ENCODE results near the gene CFAP74.
"Not testable (repeated sequence)": the region's sequence is repeated elsewhere in the genome, so short reads cannot be mapped to it uniquely, and the experiment has no call there.

Gene CFAP74

DNA sequence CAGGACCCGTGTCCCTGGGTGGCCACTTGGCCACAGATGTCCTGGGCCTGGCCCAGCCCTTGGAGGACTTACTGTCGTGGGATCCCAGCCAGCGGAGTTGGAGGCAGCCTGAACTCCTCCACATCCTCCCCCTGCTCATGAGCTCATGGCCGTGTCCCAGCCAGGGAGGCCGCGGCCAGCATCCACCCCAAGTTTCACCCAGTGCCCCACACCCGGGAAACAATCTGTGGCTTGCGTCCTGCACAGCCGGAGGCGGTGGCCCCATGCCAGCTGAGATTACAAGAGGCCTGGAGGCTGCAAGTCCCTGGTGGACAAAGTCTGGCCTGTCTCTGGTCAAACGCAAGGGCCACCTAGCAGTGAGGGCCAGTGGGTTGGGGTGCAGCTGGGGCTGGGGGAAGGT is 57.0 kb downstream of the CFAP74 start:
- DNase-seq, result no peak

DNA sequence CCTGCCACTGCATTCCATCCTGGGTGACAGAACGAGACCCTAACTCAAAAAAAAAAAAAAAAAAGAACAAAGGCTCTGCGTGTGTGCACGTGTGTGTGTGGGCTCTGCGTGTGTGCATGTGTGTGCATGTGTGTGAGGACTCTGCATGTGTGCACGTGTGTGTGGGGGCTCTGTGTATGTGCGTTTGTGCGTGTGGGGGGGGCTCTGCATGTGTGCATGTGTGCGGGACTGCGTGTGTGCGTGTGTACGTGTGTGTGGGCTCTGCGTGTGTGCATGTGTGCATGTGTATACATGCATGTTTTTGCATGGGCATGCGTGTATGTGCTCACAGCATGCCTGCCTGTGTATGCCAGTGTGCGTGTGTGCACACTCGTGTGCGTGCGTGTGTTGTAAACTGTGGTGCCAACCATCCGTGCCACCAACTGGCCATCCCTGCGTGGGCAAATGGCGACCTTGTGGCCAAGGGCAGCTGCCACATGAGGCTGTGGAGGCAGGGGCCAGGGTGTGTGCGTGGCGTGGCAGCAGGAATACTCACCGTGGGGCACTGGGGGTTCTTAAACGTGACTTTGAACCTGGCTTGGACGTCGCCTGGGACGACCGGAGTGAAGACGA is 57.7 kb downstream of the CFAP74 start:
- DNase-seq, result no peak

DNA sequence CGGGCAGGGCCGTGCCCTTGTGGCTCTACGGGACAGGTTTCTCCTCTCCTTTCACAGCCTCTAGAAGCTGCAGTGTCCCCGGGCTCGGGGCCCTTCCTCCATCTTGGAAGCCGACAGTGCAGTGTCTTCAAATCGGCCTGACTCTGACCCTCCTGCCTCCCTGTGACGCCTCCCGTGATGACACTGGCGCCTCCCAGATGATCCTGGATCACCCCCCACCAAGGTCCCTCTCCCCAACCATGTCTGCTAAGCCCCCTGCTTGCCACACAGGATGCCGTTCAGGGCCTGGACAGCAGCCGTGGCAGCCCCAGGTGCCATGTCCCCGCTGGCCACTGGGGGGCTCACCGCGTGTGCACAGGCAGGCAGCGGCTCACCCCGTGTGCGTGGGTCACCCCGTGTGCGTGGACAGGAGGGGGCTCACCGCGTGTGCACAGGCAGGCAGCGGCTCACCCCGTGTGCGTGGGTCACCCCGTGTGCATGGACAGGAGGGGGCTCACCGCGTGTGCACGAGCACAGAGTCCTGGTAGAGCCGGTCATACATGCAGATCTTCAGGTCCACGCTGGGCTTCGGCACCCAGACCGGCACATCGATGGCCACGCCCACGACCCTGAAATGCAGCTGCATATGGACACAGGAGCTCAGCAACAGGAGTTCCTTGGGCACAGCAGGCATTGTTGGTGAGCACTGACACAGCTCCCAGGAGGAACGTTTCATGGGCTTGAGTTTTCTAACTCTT is 59.6 kb downstream of the CFAP74 start:
- DNase-seq, result peak; percentile 5

DNA sequence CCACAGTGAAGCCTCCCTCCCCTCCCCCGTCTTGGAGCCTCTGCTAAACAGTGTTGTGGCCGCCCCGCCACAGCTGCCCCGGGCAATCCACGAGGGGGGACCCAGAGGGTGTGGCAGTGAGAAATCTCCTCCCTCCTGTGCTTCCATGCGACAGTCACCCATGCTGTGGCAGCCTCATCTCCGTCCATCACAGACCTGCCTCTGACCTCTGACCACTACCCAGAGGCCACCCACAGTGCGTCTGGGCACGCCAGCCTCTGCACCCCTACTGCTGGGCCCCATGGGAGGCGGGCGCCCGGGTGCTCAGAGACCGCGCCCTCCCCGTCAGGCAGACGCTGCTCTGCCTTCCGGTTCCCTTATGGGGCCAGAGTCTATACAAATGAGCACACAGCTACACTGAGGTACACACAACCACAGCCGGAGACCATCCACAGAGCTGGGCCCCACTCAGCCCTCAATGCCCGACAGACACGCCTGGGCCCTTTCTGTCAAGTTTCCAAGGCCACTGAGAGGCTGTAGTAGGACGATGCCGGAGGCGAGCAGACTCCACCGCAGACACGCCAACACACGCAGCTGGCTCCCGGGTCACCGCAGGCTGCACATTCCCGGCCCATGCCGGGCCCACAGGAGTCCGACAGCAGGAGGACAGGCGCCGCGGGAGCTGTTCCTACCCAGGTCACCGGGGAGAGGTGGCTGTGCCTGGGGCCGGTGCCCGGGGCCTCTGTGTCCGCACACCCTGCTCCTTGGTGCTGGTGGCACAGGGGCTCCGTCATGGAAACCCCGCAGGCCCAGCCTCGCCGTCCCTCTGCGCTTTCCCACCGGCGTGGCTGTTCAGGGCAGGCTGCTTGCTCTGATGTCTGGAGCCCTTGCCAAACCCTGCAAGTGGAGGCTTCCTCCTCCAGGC is 60.6 kb downstream of the CFAP74 start:
- no peak for DNase-seq

DNA sequence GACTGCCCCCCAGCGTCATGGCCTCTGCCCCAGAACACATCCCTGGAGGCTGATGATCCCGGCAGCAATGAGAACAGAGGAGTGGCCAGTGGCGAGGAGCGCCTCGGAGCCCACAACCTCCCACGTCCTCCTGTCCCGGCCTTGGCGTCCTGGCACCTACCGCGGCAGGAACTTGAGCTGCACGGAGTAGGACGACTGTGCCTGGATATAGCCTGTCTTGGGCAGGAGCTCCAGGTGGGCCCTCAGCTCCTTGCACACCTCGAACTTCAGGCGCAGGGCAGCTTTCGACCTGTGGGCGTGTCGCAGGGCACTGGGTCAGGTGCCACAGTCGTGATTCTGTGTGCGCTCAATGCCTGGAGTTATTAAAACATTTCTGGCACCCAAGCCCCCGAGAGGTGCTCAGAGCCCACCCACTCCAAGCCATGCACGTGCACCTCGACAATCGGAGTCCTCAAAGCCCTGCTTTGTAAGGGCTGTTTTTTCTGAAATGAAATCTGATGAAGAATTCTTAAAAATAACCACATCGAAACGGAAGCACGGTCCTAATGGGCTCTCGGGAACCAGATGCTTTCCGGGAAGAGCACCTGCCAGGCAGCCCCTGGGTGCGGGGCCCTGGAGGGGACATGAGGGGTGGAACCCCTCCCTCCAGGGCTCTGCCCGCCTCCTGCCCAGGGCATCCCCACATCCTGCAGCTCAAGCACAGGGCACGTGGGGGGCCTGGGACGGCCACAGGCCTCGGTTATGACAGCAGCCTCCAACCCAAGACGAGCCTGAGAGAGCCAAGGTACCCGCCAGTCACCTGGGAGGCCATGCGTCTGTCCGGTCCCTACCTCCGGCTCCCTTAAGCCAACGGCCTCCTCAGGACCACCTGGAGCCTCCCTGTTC is 61.5 kb downstream of the CFAP74 start:
- no peak for DNase-seq

DNA sequence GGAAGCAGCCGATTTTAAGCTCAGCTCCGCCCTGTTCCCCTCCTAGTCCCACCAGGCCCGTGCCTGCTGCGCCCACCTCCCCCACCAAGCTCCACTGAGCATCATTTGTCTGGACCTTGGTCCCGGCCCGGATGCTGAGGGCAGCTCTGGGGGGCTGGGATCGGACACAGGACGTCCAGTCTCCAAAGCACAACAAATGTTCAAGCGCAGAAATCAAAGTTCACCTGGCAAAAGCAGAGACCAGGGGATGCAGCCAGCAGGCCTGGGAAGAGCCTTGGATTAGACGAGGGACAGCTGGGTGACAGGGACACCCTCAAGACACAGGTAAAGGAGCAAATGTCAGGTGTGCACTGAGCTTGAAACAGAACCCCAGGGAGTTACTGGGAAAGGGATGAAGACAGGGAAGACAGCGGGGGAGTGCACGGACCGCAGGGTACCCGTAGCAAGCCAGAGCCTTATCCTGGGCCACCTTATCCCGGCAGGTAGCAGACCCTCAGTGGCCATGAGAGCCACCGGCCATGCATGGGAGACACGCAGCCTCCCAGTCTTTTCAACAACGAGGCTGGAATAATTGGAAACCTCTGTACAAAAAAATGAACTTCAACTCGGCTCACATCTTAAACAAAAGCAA is 62.3 kb downstream of the CFAP74 start:
- no peak for DNase-seq

DNA sequence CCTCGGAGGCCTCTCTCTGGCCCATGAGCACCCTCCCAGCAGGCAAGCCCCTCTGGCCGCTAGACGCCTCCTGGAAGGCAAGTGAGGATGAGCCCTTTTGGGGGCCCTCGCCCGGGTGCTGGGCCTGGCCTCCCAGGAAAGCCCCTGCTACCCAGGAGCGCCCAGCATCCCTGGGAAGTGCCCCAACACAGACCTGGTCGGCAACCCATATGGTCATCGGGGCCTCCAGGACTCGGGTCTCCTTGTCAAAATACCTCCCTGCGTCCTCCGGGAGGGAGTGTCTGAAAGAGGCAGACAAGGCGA is 63.5 kb downstream of the CFAP74 start:
- DNase-seq, result no peak

DNA sequence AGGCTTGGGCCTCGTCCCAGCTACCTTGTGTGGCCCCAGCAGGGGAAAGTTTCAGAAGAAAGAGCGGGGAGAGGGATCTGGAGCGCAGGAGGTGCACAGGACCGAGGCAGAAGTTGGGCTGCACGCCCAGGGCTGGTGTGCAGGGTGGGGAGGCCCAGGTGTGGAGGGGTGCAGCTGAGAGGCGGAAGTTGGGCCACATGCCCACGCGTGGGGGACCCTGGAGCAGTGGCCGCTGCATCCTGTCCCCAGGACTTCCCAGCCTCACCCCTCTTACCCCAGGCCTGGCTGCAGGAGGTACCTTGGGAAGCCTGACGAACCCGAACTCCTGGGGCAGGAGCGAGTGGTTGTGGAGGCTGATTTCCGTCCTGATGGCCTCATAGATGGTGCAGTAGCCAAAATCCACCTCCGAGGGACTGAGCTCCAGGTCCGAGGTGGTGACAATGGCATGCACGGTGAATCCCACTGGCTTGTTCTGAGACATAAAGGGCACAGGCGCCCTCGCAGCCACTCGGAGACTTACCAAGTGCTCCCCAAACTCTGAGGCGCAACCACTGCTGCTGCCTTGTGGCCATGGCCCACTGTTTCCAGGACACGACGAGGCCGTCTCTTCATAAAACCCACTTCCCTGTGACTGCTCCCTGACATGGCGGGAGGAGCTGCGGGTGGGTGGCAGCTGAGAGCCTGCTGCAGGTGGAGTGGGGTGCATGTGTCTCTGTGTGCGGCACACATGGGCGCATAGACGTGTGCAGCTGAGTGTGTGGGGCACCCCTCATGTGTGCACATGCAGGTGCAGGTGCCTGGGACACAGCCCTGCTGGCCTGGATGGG is 64.1 kb downstream of the CFAP74 start:
- DNase-seq, result no peak

DNA sequence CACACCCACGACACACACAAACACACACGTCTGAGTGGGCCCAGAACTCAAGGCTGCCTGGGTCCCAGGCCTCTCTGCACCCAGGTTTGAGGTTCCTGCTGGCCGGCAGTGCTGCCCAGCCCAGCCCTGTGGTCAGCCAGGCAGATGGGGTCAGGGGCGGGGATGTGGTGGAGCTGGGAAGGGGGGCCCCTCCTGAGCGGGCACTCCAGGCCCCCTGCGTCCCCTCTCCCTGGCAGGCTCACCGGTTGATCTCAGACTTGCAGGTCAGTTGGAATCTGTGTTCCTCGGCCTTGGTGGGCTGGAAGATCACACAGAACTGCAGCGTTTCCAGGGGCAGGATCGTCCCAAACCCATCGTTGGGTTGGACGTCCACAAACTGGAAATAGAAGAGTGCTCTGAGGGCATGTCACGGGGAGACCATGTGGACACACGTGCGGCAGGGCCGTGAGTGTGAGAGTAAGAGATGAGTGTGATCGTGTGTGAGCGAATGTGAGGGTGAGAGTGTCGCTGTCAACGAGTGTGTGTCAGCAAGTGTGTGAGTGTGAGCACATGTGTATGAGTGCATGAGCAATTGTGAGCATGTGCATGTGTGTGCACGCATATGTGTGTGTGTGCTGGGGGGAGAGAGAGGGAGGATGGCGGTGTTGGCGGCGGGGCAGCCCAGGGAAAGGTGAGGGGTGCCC is 64.8 kb downstream of the CFAP74 start:
- no peak for DNase-seq

DNA sequence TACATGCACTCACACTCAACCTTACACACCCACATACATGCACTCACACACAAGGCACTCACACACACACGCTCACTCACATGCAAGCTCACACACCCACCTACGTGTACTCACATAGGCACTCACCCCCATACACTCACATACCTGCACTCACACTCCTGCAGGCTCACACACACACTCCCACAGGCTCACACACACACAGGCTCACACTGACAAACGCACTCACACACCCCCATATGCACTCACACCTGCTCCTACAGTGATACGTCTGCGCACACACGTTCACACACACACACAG is 65.4 kb downstream of the CFAP74 start:
- no peak for DNase-seq

DNA sequence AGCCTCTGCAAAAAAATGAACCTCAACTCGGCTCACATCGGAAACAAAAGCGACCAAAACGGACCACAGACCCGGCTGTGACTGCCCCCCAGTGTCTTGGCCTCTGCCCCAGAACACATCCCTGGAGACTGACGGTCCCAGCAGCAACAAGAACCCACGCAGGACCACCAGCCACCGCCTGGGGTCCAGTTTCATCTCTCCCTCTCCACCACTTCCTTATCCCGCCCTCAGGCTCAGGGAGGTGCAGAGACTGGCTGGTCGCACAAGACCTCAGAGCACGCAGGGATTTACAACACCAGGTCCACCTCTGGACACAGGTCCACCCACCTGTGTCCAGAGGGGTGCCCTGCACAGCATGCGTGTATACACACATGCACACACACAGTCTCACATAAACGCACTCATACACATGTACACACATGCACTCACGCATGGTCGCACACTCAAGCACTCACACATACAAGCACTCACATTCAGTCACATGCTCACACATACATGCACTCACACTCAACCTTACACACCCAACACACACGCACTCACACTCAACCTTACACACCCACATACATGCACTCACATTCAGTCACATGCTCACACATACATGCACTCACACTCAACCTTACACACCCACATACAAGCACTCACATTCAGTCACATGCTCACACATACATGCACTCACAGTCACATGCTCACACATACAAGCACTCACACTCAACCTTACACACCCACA is 65.9 kb downstream of the CFAP74 start:
- DNase-seq, result no peak

DNA sequence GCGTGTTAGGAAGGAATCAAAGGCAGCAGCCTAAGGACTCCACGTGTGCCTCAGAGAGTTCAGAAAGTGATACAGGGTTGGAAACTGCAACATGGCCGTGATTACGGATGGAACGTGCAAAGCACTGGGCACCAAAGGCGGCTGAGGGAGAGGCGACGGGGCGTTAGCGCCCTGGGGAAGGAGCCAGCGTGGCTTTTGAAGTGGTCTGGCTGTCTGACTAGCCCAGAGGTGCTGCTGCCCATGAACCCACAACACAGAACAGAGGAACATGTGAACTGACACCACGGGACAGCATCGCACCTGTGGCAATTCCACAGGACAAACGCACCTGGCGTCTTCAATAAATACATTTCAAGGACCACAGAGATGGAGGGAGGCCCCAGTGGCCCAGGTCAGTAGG is 66.5 kb downstream of the CFAP74 start:
- no peak for DNase-seq

DNA sequence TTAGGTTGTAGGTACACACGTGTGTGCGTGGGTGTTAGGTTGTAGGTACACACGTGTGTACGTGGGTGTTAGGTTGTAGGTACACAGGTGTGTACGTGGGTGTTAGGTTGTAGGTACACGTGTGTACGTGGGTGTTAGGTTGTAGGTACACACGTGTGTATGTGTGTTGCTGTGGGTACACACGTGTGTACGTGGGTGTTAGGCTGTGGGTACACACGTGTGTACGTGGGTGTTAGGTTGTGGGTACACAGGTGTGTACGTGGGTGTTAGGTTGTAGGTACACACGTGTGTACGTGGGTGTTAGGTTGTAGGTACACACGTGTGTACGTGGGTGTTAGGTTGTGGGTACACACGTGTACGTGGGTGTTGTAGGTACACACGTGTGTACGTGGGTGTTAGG is 68.7 kb downstream of the CFAP74 start:
- DNase-seq, result not testable (repeated sequence)

DNA sequence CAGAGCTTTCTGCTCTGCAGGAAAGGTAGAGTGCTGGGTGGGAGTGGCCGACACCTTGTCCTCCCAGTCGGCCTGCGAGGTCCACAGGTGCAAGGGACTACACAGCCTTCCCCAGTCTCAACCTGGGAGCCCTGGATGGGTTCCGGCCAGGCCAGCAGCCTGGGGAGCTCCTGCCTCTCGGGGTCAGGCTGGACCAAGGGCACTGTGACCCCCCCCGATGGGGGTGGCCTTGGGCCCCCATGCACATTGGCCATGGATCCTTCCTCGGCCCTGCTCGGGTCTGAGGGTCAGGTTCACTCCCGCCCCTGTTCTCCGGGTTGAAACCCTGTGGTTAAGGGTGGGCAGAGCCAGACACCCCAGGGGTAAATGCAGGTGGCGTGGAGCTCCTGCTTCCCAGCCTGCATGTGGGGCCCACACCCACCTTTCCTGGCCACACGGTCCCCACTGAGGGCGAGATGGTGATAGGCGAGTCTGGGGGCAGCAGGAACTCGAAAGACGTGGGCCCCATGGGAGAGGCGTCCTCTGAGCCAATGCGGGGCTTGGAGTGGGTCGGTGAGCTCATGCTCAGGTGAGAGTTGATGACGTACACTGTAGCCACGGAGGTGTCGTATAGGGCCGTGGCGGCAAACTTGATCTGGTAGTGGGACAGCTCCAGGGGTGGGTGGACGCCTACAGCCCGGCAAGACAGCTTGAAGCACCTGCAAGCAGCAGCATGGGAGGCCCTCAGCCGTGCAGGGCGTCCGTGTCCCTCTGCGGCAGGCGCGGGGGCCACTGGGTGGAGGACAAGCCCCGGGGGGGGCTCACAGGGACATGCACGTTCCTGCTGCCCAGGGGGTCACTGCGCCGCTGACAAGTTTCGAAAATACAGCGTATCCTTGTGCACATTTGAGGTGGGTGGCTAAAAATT is 73.7 kb downstream of the CFAP74 start:
- no peak for DNase-seq

DNA sequence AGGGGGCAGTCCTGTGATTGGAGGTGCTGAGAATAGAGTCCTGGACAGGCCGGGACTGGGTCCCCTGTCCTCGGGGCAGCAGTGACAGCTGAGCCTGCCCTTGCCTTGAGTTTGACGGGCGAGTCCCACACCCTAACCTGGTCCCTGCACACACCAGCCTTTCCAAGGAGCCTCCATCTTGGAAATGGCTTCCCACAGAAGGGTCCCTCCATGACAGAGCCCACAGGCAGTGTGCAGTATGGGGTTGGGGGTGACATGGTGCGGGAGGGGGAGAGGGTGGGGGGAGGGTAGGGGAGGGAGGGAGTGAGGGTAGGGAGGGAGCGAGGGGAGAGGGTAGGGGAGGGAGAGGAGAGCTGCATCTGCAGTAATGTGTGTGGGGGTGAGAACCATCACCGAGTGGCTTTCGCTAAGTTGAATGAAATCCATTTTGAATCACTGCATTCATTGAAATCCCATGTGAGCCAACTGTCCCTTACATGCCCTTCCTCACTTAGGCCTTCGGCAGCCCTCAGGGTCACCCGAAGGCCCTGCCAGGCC is 74.4 kb downstream of the CFAP74 start:
- DNase-seq, result no peak

DNA sequence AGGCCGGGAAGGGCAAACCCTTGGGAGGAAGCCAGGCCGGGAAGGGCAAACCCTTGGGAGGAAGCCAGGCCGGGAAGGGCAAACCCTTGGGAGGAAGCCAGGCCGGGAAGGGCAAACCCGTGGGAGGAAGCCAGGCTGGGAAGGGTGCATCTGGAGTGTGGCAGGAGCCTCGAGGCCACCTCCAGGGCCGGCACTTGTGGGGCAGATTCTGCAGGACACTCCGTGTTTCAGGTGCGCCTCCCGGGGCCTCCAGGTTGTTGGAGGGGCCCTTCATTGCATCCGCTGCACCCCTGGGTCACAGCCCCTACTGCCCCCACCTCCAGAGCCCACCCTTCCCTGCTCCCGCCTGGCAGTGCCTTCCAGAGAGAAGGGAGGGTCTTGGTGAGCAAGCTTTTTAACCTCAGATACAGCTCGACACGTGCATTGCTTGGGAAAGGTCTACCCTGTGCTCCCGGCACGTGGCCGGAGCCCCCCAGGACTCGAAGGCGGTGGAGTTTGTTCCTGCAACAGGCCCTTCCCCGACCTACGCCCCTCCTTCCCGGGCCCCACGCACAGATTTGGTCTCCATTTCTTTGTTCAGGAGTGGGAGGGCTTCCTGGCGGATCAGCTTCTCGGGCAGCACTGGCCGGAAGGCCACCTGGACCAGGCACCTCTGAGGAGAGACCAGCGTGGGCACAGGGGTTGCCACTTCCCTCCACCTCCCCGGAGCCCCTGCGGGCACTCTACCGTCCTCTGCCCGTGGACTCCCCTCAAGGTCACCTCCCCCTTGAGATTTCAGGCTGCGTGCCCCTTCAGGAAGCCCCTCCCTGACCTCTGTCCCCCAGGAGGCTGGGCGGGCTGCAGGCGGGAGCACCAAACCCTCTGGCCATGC is 75.1 kb downstream of the CFAP74 start:
- DNase-seq, result no peak

DNA sequence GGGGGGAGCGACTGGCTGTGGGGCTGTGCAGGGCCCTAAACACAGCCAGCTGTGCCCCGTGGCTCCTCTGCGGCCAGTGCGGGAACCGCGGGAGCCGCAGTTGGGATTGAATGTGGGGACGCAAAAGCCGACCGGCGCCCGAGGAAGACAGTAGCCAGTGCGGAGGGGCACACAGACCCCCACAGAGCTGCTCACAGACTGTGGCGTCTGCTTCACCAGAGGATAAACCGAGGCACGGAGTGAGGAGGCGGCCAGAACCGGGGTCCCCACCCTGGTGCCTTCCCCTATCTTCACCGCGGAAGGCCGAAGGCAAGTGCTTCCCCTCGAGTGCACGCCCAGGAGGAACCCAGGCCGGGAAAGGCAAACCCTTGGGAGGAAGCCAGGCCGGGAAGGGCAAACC is 75.8 kb downstream of the CFAP74 start:
- DNase-seq, result no peak
